Sigmoid colon (tissue), 3 donors: ENCODE measurements around the gene PIK3R5.

Source experiments
- POLR2A ChIP-seq, 2 donors: fragments of 450-650 bp; IDR thresholded peaks; one replicate each; pipeline ENCODE4 v1.6.1; 2016; ENCODE audit warnings: antibody characterized with exemption in 2 of 2, mild to moderate bottlenecking in 2 of 2, moderate library complexity in 2 of 2
- TF ChIP-seq, protein P1 (sequence below), 4 experiments: fragments of 450-650 bp in 3 of 4; fragments of 200-600 bp in 1 of 4; IDR thresholded peaks; one replicate each; pipeline ENCODE4 v1.5.1; 2016 to 2019; ENCODE audit warnings: antibody characterized with exemption in 4 of 4, mild to moderate bottlenecking in 3 of 4, moderate library complexity in 2 of 4

DNA sequence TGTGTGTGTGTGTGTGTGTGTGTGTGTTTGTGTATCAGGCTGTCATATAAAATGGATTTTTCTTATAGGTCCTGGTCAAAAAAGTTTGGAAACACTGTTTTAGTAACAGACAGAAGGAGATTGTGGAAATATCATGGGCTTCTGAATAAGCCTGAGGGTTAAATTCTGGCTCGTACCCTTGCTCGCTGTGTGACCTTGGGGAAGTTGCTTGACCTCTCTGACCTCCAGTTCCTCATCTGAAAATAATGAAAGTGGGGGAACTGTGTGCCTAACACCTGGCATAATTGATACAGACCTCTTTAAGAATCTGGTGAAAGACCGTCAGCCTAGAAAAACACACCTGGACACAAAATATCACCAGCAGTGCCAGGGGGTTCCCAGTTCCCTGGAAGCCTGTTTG is 72.4 kb downstream of the PIK3R5 start:
- TF ChIP-seq POLR2A (IDR thresholded peaks at IDR 0.05): no peak
- TF ChIP-seq, protein P1, sequence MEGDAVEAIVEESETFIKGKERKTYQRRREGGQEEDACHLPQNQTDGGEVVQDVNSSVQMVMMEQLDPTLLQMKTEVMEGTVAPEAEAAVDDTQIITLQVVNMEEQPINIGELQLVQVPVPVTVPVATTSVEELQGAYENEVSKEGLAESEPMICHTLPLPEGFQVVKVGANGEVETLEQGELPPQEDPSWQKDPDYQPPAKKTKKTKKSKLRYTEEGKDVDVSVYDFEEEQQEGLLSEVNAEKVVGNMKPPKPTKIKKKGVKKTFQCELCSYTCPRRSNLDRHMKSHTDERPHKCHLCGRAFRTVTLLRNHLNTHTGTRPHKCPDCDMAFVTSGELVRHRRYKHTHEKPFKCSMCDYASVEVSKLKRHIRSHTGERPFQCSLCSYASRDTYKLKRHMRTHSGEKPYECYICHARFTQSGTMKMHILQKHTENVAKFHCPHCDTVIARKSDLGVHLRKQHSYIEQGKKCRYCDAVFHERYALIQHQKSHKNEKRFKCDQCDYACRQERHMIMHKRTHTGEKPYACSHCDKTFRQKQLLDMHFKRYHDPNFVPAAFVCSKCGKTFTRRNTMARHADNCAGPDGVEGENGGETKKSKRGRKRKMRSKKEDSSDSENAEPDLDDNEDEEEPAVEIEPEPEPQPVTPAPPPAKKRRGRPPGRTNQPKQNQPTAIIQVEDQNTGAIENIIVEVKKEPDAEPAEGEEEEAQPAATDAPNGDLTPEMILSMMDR (IDR thresholded peaks at IDR 0.05): no peak
